ENCODE measurements around the gene TRPV6. TPM values are rescaled to one million over a fixed set of nuclear protein-coding genes. Genes with fewer than 3 reads are reported as not detected.

TRPV6 gene
- total and polyA plus RNA-seq, 2 of the 4 experiments (the other 2 are of a cell fraction), result 0.03 TPM; not detected in 1

DNA sequence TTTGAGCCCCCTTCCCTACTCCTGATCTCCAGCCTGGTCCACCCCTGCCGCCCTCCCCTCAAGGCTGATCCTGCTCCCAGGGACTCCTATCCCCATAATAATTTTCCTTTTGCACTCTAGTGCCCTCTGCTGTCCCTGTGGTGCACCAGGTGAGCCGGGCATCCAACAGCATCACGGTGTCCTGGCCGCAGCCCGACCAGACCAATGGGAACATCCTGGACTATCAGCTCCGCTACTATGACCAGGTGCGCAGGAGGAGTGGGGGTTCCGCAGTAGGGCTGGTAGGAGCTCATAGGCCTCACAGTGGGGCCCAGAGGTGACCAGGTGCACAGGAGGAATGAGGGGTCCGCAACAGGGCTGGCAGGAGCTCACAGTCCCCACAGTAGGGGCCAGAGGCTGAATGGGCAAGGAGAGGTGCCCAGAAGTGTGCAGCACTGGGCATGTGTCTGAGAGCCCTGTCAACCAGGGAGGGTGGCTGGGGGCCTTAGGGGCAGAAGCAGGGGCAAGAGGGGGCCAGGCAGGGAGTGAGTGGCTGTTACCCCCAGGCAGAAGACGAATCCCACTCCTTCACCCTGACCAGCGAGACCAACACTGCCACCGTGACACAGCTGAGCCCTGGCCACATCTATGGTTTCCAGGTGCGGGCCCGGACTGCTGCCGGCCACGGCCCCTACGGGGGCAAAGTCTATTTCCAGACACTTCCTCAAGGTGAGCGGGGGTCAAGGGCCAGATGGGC lies 19.0 kb downstream of the TRPV6 start:
- dilution Hi-C loops (cut with HindIII; ENCODE audit: low sequenced_read_pairs, unreplicated experiment) (no loop called here), in situ Hi-C loops (cut with MboI; ENCODE audit: low sequenced_read_pairs) (no loop called here), intact Hi-C loops (cut with micrococcal nuclease) (no loop called here)
- H3K4me3 ChIP-seq (ENCODE audit: insufficient read depth, low read depth, low read length), result no peak overlapping the region
- H3K27ac ChIP-seq (ENCODE audit: insufficient read depth, low read length), result no peak overlapping the region
- no peak overlapping the region for H2AK9ac ChIP-seq (replicated peaks; ENCODE audit: low read depth, low read length, poor library complexity)
- no peaks in the 10 kb centered on the region for H3K27me3 ChIP-seq (ENCODE audit: control insufficient read depth, insufficient read depth, low read length)
- no peaks in the 10 kb centered on the region for H3K36me3 ChIP-seq (ENCODE audit: control insufficient read depth, insufficient read depth, low read length)
- no peak overlapping the region for H3K4me2 ChIP-seq (ENCODE audit: low read depth, low read length)
- DNase-seq, result no peak
- no peaks in the 10 kb centered on the region for H3K9me3 ChIP-seq (ENCODE audit: control insufficient read depth, insufficient read depth, low read length)
- no peak overlapping the region for H3K18ac ChIP-seq (ENCODE audit: low read depth, low read length)
- H3K4ac ChIP-seq (ENCODE audit: low read depth, low read length), result no peak overlapping the region
- 76% methylated on average over 11 of the region's 18 CpGs; no CpG with 5 or more reads in 1 of the 2 experiments for WGBS, 2 experiments (ENCODE audit: extremely low coverage in 2 of 2, insufficient read length in 1 of 2)
- TF ChIP-seq SMC3 (IDR thresholded peaks at IDR 0.05; ENCODE audit: low read depth, low read length) (peak; percentile 37; the same call in 1 of the 2 replicates), FOS (IDR thresholded peaks at IDR 0.05; ENCODE audit: low read depth, low read length) (no peak), POLR2A (IDR thresholded peaks at IDR 0.05; ENCODE audit: low read depth, low read length) (no peak), CTCF (conservative IDR thresholded peaks at IDR 0.05; ENCODE audit: low read depth, low read length) (peak; percentile 38)
- H4K20me1 ChIP-seq (ENCODE audit: insufficient read depth, low read length), result no peaks in the 10 kb centered on the region
- H4K91ac ChIP-seq (ENCODE audit: insufficient read depth, low read depth, low read length), result no peak overlapping the region
- no peak overlapping the region for H2BK20ac ChIP-seq (ENCODE audit: low read depth, low read length)
- no peaks in the 10 kb centered on the region for H3K4me1 ChIP-seq (ENCODE audit: control insufficient read depth, insufficient read depth, low read length)
- no peak overlapping the region for H2BK120ac ChIP-seq (ENCODE audit: low read depth, low read length)
- no TSS peak for BruUV-seq (replicated peaks)
- no peaks in the 10 kb centered on the region for H3K79me1 ChIP-seq (ENCODE audit: low read depth in 1 of 2, low read length in 2 of 2)
- H3K14ac ChIP-seq (replicated peaks; ENCODE audit: low read depth, low read length), result no peak overlapping the region
- H3K56ac ChIP-seq (ENCODE audit: extremely low read depth, insufficient read depth, low read length), result no peak overlapping the region
- no peak overlapping the region for H2BK5ac ChIP-seq (ENCODE audit: low read depth, low read length, poor library complexity, severe bottlenecking)
- no peak overlapping the region for H4K8ac ChIP-seq (ENCODE audit: low read depth in 2 of 2, low read length in 2 of 2)
- peak; percentile 49; the same call in 1 of the 2 replicates for ATAC-seq (ENCODE audit: low read depth)
- no peak overlapping the region for H3K23ac ChIP-seq (ENCODE audit: low read depth, low read length)
- CTCF ChIA-PET, result no interaction called here
- H3K9me1 ChIP-seq (ENCODE audit: insufficient read depth, low read length), result no peaks in the 10 kb centered on the region
- POLR2A ChIA-PET (ENCODE audit: unreplicated experiment), result no interaction called here
- H3K9ac ChIP-seq (ENCODE audit: low read depth, low read length), result no peak overlapping the region
- H4K5ac ChIP-seq (ENCODE audit: low read depth, low read length), result no peak overlapping the region
- no peak overlapping the region for H2AFZ ChIP-seq (replicated peaks; ENCODE audit: low read length, poor library complexity)
- no peak overlapping the region for H2BK15ac ChIP-seq (ENCODE audit: low read depth, low read length)
- no peak overlapping the region for H2AK5ac ChIP-seq (ENCODE audit: low read depth, low read length)
